GM12878 (cell line): ENCODE results near the gene ACTL6B. TPM values are rescaled to one million over a fixed set of nuclear protein-coding genes. Genes with fewer than 3 reads are reported as not detected.

ENCODE experiments used
- ATAC-seq: fragments of 200-7000 bp; cut with Tn5 transposase; 3 replicates; pipeline ENCODE4 v1.9.1; 2020; ENCODE audit warnings: mild to moderate bottlenecking, moderate library complexity
- BruUV-seq: library from RNA; stranded (reverse); fragments of 400-500 nt; replicated peaks from 2 replicates; lab custom pipeline; 2021; lab: Mats Ljungman, UMichigan
- CTCF ChIA-PET: fragments of 300-600 bp; sonication (Branson Sonifier 250); formaldehyde crosslinking; extraction: SDS; loops from one replicate; lab custom pipeline; 2021; ENCODE audit warnings: inconsistent platforms; lab: Yijun Ruan, JAX
- POLR2A ChIA-PET: fragments of 350-600 bp; formaldehyde crosslinking; extraction: SDS; loops from one replicate; lab custom pipeline; 2021; ENCODE audit warnings: inconsistent platforms; lab: Charles Lee
- RAD21 ChIA-PET: fragments of 300-600 bp; sonication (Branson Sonifier 250); formaldehyde crosslinking; loops from one replicate; lab custom pipeline; 2023; ENCODE audit warnings: antibody characterized with exemption; ENCODE audit not compliant: unreplicated experiment; lab: Charles Lee
- SMC1A ChIA-PET: fragments of 300-600 bp; sonication (Branson Sonifier 250); formaldehyde crosslinking; loops from one replicate; lab custom pipeline; 2023; ENCODE audit not compliant: unreplicated experiment, uncharacterized antibody; lab: Charles Lee
- DNase-seq: peaks from one replicate; pipeline ENCODE4 v3.0.0-alpha.2; 2011; ENCODE audit warnings: low read depth, low spot score
- FAIRE-seq: peaks from 3 replicates; lab custom pipeline; 2011; peaks lifted over from hg19 to GRCh38; lab: Jason Lieb, UNC
- H2AFZ ChIP-seq: 2 replicates; pipeline ENCODE4 v1.6.0; 2011; ENCODE audit warnings: low read depth, low read length, control low read depth; ENCODE audit not compliant: control insufficient read depth
- H3K27ac ChIP-seq: 2 replicates; pipeline ENCODE4 v1.5.1; 2011; ENCODE audit warnings: control low read depth; ENCODE audit not compliant: control insufficient read depth, insufficient read depth
- H3K27me3 ChIP-seq, 2 experiments: replicated peaks in 1 of 2; 2 replicates each; pipeline versions ENCODE4 v1.6.0 to v1.6.1; 2011; ENCODE audit warnings: low read length in 1 of 2; ENCODE audit not compliant: control insufficient read depth in 2 of 2, insufficient read depth in 2 of 2
- H3K36me3 ChIP-seq, 2 experiments: 2 replicates each; pipeline ENCODE4 v1.5.1; 2011; ENCODE audit warnings: low read length in 1 of 2; ENCODE audit not compliant: control insufficient read depth in 2 of 2, insufficient read depth in 2 of 2
- H3K4me1 ChIP-seq: 2 replicates; pipeline ENCODE4 v1.6.1; 2011; ENCODE audit warnings: mild to moderate bottlenecking, low read length, moderate library complexity, mixed read lengths; ENCODE audit not compliant: control insufficient read depth, insufficient read depth
- H3K4me2 ChIP-seq: 2 replicates; pipeline ENCODE4 v1.6.0; 2011; ENCODE audit warnings: control low read depth; ENCODE audit not compliant: control insufficient read depth, insufficient read depth
- H3K4me3 ChIP-seq: fragments of 200-600 bp; sonication (generic); 2 replicates; pipeline ENCODE4 v1.5.1; 2016
- H3K79me2 ChIP-seq: 2 replicates; pipeline ENCODE4 v1.6.0; 2011; ENCODE audit warnings: low read length; ENCODE audit not compliant: control insufficient read depth, insufficient read depth
- H3K9ac ChIP-seq: 2 replicates; pipeline ENCODE4 v1.8.0; 2011; ENCODE audit warnings: low read length, control low read depth, mixed read lengths; ENCODE audit not compliant: control insufficient read depth, insufficient read depth
- H3K9me3 ChIP-seq: replicated peaks from 3 replicates; pipeline ENCODE4 v1.5.1; 2011; ENCODE audit warnings: mild to moderate bottlenecking, low read length; ENCODE audit not compliant: control insufficient read depth, insufficient read depth
- H4K20me1 ChIP-seq: 2 replicates; pipeline ENCODE4 v1.6.0; 2011; ENCODE audit not compliant: control insufficient read depth, insufficient read depth
- EP300 ChIP-seq, 2 experiments: fragments of 150-350 bp in 1 of 2; IDR thresholded peaks; 2 replicates each; pipeline ENCODE4 v1.6.1; 2011 to 2012; ENCODE audit warnings: low read depth in 2 of 2, low read length in 2 of 2, borderline replicate concordance in 1 of 2, improper control_type of control experiment in 1 of 2, inconsistent platforms in 1 of 2; ENCODE audit not compliant: control insufficient read depth in 1 of 2
- PML ChIP-seq: IDR thresholded peaks from 2 replicates; pipeline ENCODE4 v1.6.1; 2012; ENCODE audit warnings: low read length, inconsistent platforms
- SKIL ChIP-seq: fragments of 450-650 bp; IDR thresholded peaks from 2 replicates; pipeline ENCODE4 v1.6.1; 2017; ENCODE audit warnings: mild to moderate bottlenecking, low read depth, inconsistent platforms; ENCODE audit not compliant: poor library complexity, severe bottlenecking
- TAF1 ChIP-seq: IDR thresholded peaks from 2 replicates; pipeline ENCODE4 v1.6.1; 2011; ENCODE audit warnings: mild to moderate bottlenecking, low read depth, low read length, borderline replicate concordance
- YY1 ChIP-seq: IDR thresholded peaks from 2 replicates; pipeline ENCODE4 v1.6.1; 2011; ENCODE audit warnings: low read depth, mild to moderate bottlenecking, low read length
- WGBS: methylation state at CpG from one replicate; pipeline ENCODE4 v1.1.6; 2016; ENCODE audit warnings: low lambda C conversion rate; ENCODE audit not compliant: insufficient replicate concordance, insufficient coverage; ENCODE audit errors: missing lambda C conversion rate; 5-methylcytosine and 5-hydroxymethylcytosine counted together
- in situ Hi-C: fragments of 300-500 bp; cut with MboI; formaldehyde crosslinking; loops from 9 replicates; pipeline ENCODE4 v1.14.3; 2018; ENCODE audit warnings: mixed read lengths
- intact Hi-C: fragments of 100-400 bp; cut with micrococcal nuclease; formaldehyde crosslinking; loops from one replicate; pipeline ENCODE4 v1.14.2; 2022; ENCODE audit not compliant: unreplicated experiment
- polyA plus RNA-seq, 11 experiments: library from polyadenylated mRNA; depleted of rRNA in 4 of 11; unstranded in 6 of 11; stranded (reverse) in 5 of 11; fragments of >200 nt; fragmentation: Nextera tagmentation in 4 of 11; fragmentation: Illumina TruSeq in 1 of 11; extraction: Ambion mirVana in 4 of 11; extraction: Trizol in 1 of 11; gene quantifications; 1 replicate in 1 of 11; 2 replicates in 10 of 11; pipeline versions ENCODE4 v1.2.1 to v1.2.3, GENCODE V29; 2011 to 2016; ENCODE audit warnings: inconsistent platforms in 2 of 11, missing spikeins in 2 of 11, low read depth in 1 of 11
- total RNA-seq, 4 experiments: library from RNA; depleted of rRNA in 3 of 4; stranded (reverse); fragments of >200 nt in 3 of 4; fragmentation: Illumina TruSeq in 1 of 4; extraction: Trizol in 1 of 4; gene quantifications; 2 replicates each; pipeline versions ENCODE4 v1.2.1 to v1.2.3, GENCODE V29; 2013 to 2021
- TF ChIP-seq, protein P1 (sequence below): fragments of 450-650 bp; IDR thresholded peaks from 2 replicates; pipeline ENCODE4 v1.6.1; 2016; ENCODE audit warnings: mild to moderate bottlenecking

The ACTL6B gene
- total and polyA plus RNA-seq, 10 of the 15 experiments (the other 5 are each of a cell fraction or from before 2014, with no cell fraction given) = not detected

DNA sequence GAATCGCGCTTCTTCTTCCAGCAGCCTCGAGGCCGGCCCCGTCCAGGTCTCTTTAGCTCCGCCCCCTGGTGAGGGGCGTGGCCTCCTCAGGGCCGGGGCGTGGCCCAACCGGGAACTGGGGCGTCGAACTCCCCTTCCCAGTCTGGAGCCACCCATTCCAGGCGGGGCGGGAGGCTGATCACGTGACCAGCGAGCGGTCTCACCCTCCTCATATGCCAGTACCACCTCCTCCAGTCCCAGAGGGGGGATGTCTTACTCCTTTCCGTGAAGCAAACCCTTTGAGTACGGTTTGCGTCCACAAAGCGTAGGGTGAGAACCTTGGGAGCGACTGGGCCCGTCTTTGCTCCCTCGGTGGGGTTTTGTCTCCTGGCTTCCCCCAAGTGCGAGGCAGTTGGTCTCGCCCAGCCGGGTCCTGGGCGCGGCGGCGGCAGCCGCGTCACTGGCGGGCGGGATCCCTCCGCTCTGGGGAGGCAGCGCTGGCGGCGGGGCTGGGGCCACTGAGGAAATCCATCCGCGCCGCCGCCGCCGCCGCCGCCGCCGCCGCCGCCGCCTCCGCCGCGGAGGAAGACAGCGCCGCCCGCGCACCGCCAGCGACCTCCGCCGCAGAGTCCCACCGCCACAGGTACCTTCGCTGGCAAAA is 17.2 kb upstream of the ACTL6B start, which contains the start of gene GNB2 (continued):
- TF ChIP-seq YY1 = peak; percentile 79
- TF ChIP-seq, protein P1, sequence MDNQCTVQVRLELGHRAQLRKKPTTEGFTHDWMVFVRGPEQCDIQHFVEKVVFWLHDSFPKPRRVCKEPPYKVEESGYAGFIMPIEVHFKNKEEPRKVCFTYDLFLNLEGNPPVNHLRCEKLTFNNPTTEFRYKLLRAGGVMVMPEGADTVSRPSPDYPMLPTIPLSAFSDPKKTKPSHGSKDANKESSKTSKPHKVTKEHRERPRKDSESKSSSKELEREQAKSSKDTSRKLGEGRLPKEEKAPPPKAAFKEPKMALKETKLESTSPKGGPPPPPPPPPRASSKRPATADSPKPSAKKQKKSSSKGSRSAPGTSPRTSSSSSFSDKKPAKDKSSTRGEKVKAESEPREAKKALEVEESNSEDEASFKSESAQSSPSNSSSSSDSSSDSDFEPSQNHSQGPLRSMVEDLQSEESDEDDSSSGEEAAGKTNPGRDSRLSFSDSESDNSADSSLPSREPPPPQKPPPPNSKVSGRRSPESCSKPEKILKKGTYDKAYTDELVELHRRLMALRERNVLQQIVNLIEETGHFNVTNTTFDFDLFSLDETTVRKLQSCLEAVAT = peak; percentile 86

- in situ Hi-C loops = no loop called here
- POLR2A ChIA-PET = interaction anchor here (1.0 kb wide), 1 partner anchor 674 kb away, joined by 3 read pairs; no protein-coding TSS in a partner anchor
- CTCF ChIA-PET = no interaction called here
- TF ChIP-seq PML (no peak), EP300 (IDR thresholded peaks at IDR 0.05; ENCODE audit: borderline replicate concordance in 1 of 2, control insufficient read depth in 1 of 2, low read depth in 2 of 2, low read length in 2 of 2) (no peak), SKIL (no peak), TAF1 (no peak)
- TF ChIP-seq, all 136 proteins: peak for 0
- Histone ChIP-seq H3K9ac (no peak overlapping the region), H3K27ac (no peak overlapping the region), H3K79me2 (peaks cover 24% of the 10 kb centered on the region), H3K4me2 (no peak overlapping the region), H3K9me3 (no peaks in the 10 kb centered on the region), H4K20me1 (0 out of 2 replicates have a peak, but pooled peaks cover 3% of the 10 kb centered on the region), H3K27me3 (no peaks in the 10 kb centered on the region), H3K4me3 (no peak overlapping the region), H3K36me3 (peaks cover 0 to under 1% of the 10 kb centered on the region in 2 experiments; a peak in 2 of 4 replicates), H2AFZ (no peak overlapping the region), H3K4me1 (no peaks in the 10 kb centered on the region; the same call in 1 of the 2 replicates)
- SMC1A ChIA-PET = interaction anchor here (0.7 to 1.0 kb wide), 2 partner anchors 14 to 36 kb away, joined by 3 read pairs; no protein-coding TSS in a partner anchor
- no peak for FAIRE-seq
- ATAC-seq = no peak
- WGBS = 68% methylated on average over 18 of the region's 18 CpGs
- BruUV-seq = no TSS peak
- intact Hi-C loops = loop anchor here (2.0 kb wide), 1 partner anchor 59 kb away; the partner anchor contains the start of gene MOSPD3
- no peak for DNase-seq
- RAD21 ChIA-PET = interaction anchor here (1.1 kb wide), 1 partner anchor 34 kb away, joined by 3 read pairs; the partner anchor contains the start of gene POP7
These were observed 15.4 kb upstream of the ACTL6B start for GRCh38 chr7:100671353-100672327.
